Parathyroid adenoma (tissue), 2 donors: ENCODE measurements around the gene INHBA.

ENCODE experiments used
- H2AFZ ChIP-seq: fragments of 300-600 bp; sonication (generic); one replicate; pipeline ENCODE4 v1.7.0; 2017; ENCODE audit warnings: antibody characterized with exemption, mild to moderate bottlenecking
- H3K27ac ChIP-seq: fragments of 300-600 bp; sonication (generic); one replicate; pipeline ENCODE4 v1.7.0; 2017
- H3K27me3 ChIP-seq: fragments of 300-600 bp; sonication (generic); one replicate; pipeline ENCODE4 v1.7.0; 2017; ENCODE audit warnings: low read length; ENCODE audit not compliant: control insufficient read depth, insufficient read depth
- H3K36me3 ChIP-seq: fragments of 300-600 bp; sonication (generic); one replicate; pipeline ENCODE4 v1.7.0; 2017; ENCODE audit warnings: low read length; ENCODE audit not compliant: control insufficient read depth, insufficient read depth
- H3K4me1 ChIP-seq: fragments of 300-600 bp; sonication (generic); one replicate; pipeline ENCODE4 v1.7.0; 2017; ENCODE audit warnings: control low read depth
- H3K4me2 ChIP-seq: fragments of 300-600 bp; sonication (generic); one replicate; pipeline ENCODE4 v1.7.0; 2017; ENCODE audit warnings: low read length
- H3K4me3 ChIP-seq: fragments of 300-600 bp; sonication (generic); one replicate; pipeline ENCODE4 v1.7.0; 2017; ENCODE audit warnings: low read depth, low read length
- H3K79me2 ChIP-seq: fragments of 300-600 bp; sonication (generic); one replicate; pipeline ENCODE4 v1.7.0; 2017; ENCODE audit warnings: control low read depth
- H3K9ac ChIP-seq: fragments of 300-600 bp; sonication (generic); one replicate; pipeline ENCODE4 v1.7.0; 2017; ENCODE audit warnings: mild to moderate bottlenecking
- H3K9me3 ChIP-seq: fragments of 300-600 bp; sonication (generic); one replicate; pipeline ENCODE4 v1.7.0; 2017; ENCODE audit warnings: low read length; ENCODE audit not compliant: control insufficient read depth
- CTCF ChIP-seq: fragments of 300-600 bp; sonication (generic); IDR thresholded peaks from one replicate; pipeline ENCODE4 v1.7.0; 2017; ENCODE audit warnings: antibody characterized with exemption, mild to moderate bottlenecking
- donor health status: primary hyperparathyroidism.

The INHBA gene

GRCh38 chr7:41691286-41692190 is 11.4 kb downstream of the INHBA start:
- H3K36me3 ChIP-seq, result no peaks in the 10 kb centered on the region
- no peak overlapping the region for H3K4me2 ChIP-seq
- H3K27me3 ChIP-seq, result no peaks in the 10 kb centered on the region
- H3K79me2 ChIP-seq, result no peaks in the 10 kb centered on the region
- no peaks in the 10 kb centered on the region for H3K9me3 ChIP-seq
- H3K9ac ChIP-seq, result no peak overlapping the region
- no peaks in the 10 kb centered on the region for H3K4me1 ChIP-seq
- no peak for TF ChIP-seq CTCF
- H2AFZ ChIP-seq, result no peak overlapping the region
- H3K4me3 ChIP-seq, result no peak overlapping the region
- H3K27ac ChIP-seq, result no peak overlapping the region

DNA sequence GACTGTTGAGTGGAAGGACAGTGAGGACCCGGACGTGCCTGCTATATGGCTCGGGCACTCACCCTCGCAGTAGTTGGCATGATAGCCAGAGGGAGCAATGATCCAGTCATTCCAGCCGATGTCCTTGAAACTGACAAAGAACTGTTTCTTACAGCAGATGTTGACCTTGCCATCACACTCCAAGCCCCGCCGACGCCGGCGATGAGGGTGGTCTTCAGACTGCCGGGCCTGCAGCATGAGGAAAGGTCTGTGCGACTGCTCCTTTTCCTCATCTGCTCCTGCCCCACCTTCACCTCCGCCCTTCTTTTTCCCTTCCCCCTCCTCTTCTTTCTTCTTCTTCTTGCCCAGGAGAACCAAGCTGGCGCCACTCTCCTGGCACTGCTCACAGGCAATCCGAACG is 13.1 kb downstream of the INHBA start:
- Histone ChIP-seq H3K4me3 (no peak overlapping the region), H3K79me2 (no peaks in the 10 kb centered on the region), H3K4me2 (no peak overlapping the region), H3K4me1 (no peaks in the 10 kb centered on the region), H3K9ac (no peak overlapping the region), H3K36me3 (no peaks in the 10 kb centered on the region), H3K27me3 (no peaks in the 10 kb centered on the region), H3K27ac (no peak overlapping the region), H3K9me3 (no peaks in the 10 kb centered on the region), H2AFZ (no peak overlapping the region)
- TF ChIP-seq CTCF, result no peak

DNA sequence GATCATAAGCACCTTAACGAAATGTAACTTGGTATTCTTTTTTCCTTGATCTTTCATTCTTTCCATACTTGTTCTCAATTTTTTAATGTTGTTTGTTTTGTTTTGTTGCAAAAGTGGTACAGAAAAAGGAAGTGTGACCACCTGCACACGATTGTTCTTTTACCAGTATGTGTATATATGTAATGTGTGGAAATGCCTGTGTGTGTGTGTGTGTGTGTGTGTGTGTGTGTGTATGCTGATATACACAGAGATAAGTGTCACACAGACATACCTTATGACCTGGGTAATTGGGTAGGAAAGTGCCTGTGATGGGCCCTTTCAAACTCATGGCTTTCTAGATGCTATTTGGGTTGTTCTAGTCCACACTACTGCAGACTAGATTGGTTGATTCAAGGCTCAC is 14.0 kb downstream of the INHBA start:
- Histone ChIP-seq H2AFZ (no peak overlapping the region), H3K36me3 (no peaks in the 10 kb centered on the region), H3K9ac (no peak overlapping the region), H3K27ac (no peak overlapping the region), H3K4me1 (no peaks in the 10 kb centered on the region), H3K4me3 (no peak overlapping the region), H3K4me2 (no peak overlapping the region), H3K79me2 (no peaks in the 10 kb centered on the region), H3K9me3 (no peaks in the 10 kb centered on the region), H3K27me3 (no peaks in the 10 kb centered on the region)
- no peak for TF ChIP-seq CTCF

DNA sequence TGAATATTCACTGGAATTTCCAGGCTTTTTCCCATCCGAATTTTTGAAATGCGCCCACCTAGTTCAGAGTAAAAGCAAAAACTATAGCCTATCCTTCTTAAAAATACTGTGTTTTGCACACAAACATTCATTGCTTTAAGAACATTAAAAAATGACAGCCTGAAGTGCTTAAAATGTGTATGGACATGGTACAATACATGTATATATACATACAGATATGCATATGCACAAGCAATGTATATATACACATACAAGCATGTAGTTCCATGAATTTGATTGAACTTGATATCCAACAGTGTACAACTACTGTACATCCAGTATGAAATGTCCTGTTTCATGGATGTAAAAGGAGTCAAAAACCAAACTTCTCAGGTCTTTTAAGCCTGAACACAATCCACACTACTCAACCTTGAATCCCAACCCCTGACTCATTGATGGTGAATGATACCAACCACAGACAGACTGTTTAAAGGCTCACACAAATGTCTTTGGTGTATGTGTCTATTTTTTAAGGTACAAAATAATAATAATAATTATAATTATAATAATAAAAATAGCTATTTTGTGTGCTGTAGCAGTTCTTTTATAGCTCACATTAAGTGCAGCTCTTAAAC is 14.8 kb downstream of the INHBA start:
- H3K9ac ChIP-seq, result no peak overlapping the region
- no peak for TF ChIP-seq CTCF
- no peaks in the 10 kb centered on the region for H3K27me3 ChIP-seq
- H3K79me2 ChIP-seq, result no peaks in the 10 kb centered on the region
- no peaks in the 10 kb centered on the region for H3K36me3 ChIP-seq
- no peak overlapping the region for H3K4me3 ChIP-seq
- H2AFZ ChIP-seq, result no peak overlapping the region
- no peaks in the 10 kb centered on the region for H3K9me3 ChIP-seq
- no peak overlapping the region for H3K27ac ChIP-seq
- no peaks in the 10 kb centered on the region for H3K4me1 ChIP-seq
- no peak overlapping the region for H3K4me2 ChIP-seq
